Measurements from ENCODE around the gene MAN1A2.
"Not testable (repeated sequence)": the region's sequence is repeated elsewhere in the genome, so short reads cannot be mapped to it uniquely, and the experiment has no call there.

- not testable (repeated sequence) for TF ChIP-seq EZH2 (IDR thresholded peaks at IDR 0.05; ENCODE audit: low read length, unreplicated experiment); CTCF (conservative IDR thresholded peaks at IDR 0.05; ENCODE audit: low read depth, low read length); EZH2phosphoT487 (IDR thresholded peaks at IDR 0.05; ENCODE audit: borderline replicate concordance, low read length)
Measured at GRCh38 chr1:117352695-117353094, 14.6 kb upstream of the MAN1A2 start.
